HG03520 (cell line): Measurements from ENCODE around the gene HS2ST1.
"Not testable (repeated sequence)": the region's sequence is repeated elsewhere in the genome, so short reads cannot be mapped to it uniquely, and the experiment has no call there.

Experiments used
- ATAC-seq: cut with Tn5 transposase; IDR thresholded peaks from one replicate; pipeline ENCODE4 v1.9.1; 2021; ENCODE audit warnings: mild to moderate bottlenecking, moderate library complexity; ENCODE audit not compliant: unreplicated experiment

The HS2ST1 gene

GRCh38 chr1:87004857-87005256 lies 90.4 kb downstream of the HS2ST1 start:
- no peak for ATAC-seq

- ATAC-seq = no peak
These were observed 92.9 kb downstream of the HS2ST1 start for GRCh38 chr1:87007323-87007722.

- ATAC-seq = not testable (repeated sequence)
These were observed 99.0 kb downstream of the HS2ST1 start for GRCh38 chr1:87013385-87013784.

- no peak for ATAC-seq
These were observed 103.7 kb downstream of the HS2ST1 start for GRCh38 chr1:87017998-87018672.

GRCh38 chr1:87023326-87023725 lies 108.9 kb downstream of the HS2ST1 start:
- ATAC-seq = no peak

- peak; percentile 71 for ATAC-seq
These were observed 110.6 kb downstream of the HS2ST1 start for GRCh38 chr1:87024936-87025540.

- not testable (repeated sequence) for ATAC-seq
These were observed 113.1 kb downstream of the HS2ST1 start for GRCh38 chr1:87027561-87027960.

- no peak for ATAC-seq
These were observed 114.1 kb downstream of the HS2ST1 start for GRCh38 chr1:87028576-87028975.

- ATAC-seq = peak; percentile 82
These were observed 116.6 kb downstream of the HS2ST1 start for GRCh38 chr1:87030740-87031690.

GRCh38 chr1:87034351-87034750 lies 119.9 kb downstream of the HS2ST1 start:
- no peak for ATAC-seq

GRCh38 chr1:87039096-87039495 lies 124.7 kb downstream of the HS2ST1 start:
- ATAC-seq = no peak

GRCh38 chr1:87042111-87042811 lies 127.8 kb downstream of the HS2ST1 start:
- ATAC-seq = no peak

GRCh38 chr1:87044424-87044823 lies 130.0 kb downstream of the HS2ST1 start:
- peak; percentile 34 for ATAC-seq

- ATAC-seq = peak; percentile 76
These were observed 130.4 kb downstream of the HS2ST1 start for GRCh38 chr1:87044840-87045239.

- peak; percentile 29 for ATAC-seq
These were observed 131.4 kb downstream of the HS2ST1 start for GRCh38 chr1:87045761-87046304.

- ATAC-seq = no peak
These were observed 132.5 kb downstream of the HS2ST1 start for GRCh38 chr1:87046951-87047350.

- ATAC-seq = no peak
These were observed 133.8 kb downstream of the HS2ST1 start for GRCh38 chr1:87048237-87048636.

- no peak for ATAC-seq
These were observed 137.5 kb downstream of the HS2ST1 start for GRCh38 chr1:87051965-87052364.

GRCh38 chr1:87052400-87052799 lies 138.0 kb downstream of the HS2ST1 start:
- no peak for ATAC-seq

GRCh38 chr1:87052961-87053360 lies 138.5 kb downstream of the HS2ST1 start:
- no peak for ATAC-seq

GRCh38 chr1:87053446-87053845 lies 139.0 kb downstream of the HS2ST1 start:
- ATAC-seq = no peak
